ENCODE data around the gene SELENOK. TPM values are rescaled to one million over a fixed set of nuclear protein-coding genes. Genes with fewer than 3 reads are reported as not detected.

The SELENOK gene
- total and polyA plus RNA-seq, 2 of the 4 experiments (the other 2 are of a cell fraction): 35.5 to 37.1 TPM

DNA sequence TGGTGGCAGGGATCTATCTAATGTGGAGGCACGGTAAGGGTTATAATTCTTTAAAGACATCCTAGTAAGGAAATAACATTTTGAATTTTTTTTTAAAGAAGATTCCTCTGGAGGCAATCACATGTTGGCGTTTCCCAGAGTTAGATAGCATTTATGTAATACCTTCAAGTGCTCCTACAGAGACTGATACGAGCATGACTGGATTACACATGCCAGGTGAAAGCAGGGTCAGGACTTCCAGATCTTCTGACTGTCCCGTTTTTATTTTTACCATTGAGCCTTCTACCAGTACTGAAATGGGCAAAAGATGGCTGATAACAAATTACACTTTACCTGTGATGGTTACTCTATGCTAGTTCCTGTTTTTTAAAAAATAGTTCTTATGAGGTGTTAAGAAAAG lies 31.5 kb downstream of the SELENOK start:
- no peaks in the 10 kb centered on the region for H4K20me1 ChIP-seq (ENCODE audit: insufficient read depth, low read length)

More for the DNA sequence above, 31.5 kb downstream of the SELENOK start:
- H3K4me3 ChIP-seq (ENCODE audit: insufficient read depth, low read depth, low read length): no peak overlapping the region
- no peak overlapping the region for H2AFZ ChIP-seq (replicated peaks; ENCODE audit: low read length, poor library complexity)
- ATAC-seq (ENCODE audit: low read depth): no peak
- CTCF ChIA-PET: no interaction called here
- H3K9ac ChIP-seq (ENCODE audit: low read depth, low read length): no peak overlapping the region
- no peak for DNase-seq
- no peaks in the 10 kb centered on the region for H3K9me3 ChIP-seq (ENCODE audit: control insufficient read depth, insufficient read depth, low read length)
- H3K18ac ChIP-seq (ENCODE audit: low read depth, low read length): no peak overlapping the region
- no peak for TF ChIP-seq RAD21 (IDR thresholded peaks at IDR 0.05; ENCODE audit: low read length)
- H3K36me3 ChIP-seq (ENCODE audit: control insufficient read depth, insufficient read depth, low read length): peaks cover 20% of the 10 kb centered on the region
- H3K14ac ChIP-seq (replicated peaks; ENCODE audit: low read depth, low read length): no peak overlapping the region
- H3K56ac ChIP-seq (ENCODE audit: extremely low read depth, insufficient read depth, low read length): no peak overlapping the region
- no peak overlapping the region for H3K27ac ChIP-seq (ENCODE audit: insufficient read depth, low read length)
- no peaks in the 10 kb centered on the region for H3K4me1 ChIP-seq (ENCODE audit: control insufficient read depth, insufficient read depth, low read length)
- no peaks in the 10 kb centered on the region for H3K27me3 ChIP-seq (ENCODE audit: control insufficient read depth, insufficient read depth, low read length)
- BruUV-seq (replicated peaks): no TSS peak
- H2BK15ac ChIP-seq (ENCODE audit: low read depth, low read length): no peak overlapping the region
- no peak overlapping the region for H2BK5ac ChIP-seq (ENCODE audit: low read depth, low read length, poor library complexity, severe bottlenecking)
- no peak overlapping the region for H4K91ac ChIP-seq (ENCODE audit: insufficient read depth, low read depth, low read length)
- intact Hi-C loops (cut with micrococcal nuclease) (no loop called here), in situ Hi-C loops (cut with MboI; ENCODE audit: low sequenced_read_pairs) (no loop called here), dilution Hi-C loops (cut with HindIII; ENCODE audit: low sequenced_read_pairs, unreplicated experiment) (no loop called here)
- no peak overlapping the region for H3K4me2 ChIP-seq (ENCODE audit: low read depth, low read length)
- no peak overlapping the region for H2BK120ac ChIP-seq (ENCODE audit: low read depth, low read length)
- no peak overlapping the region for H2BK20ac ChIP-seq (ENCODE audit: low read depth, low read length)
- no peak overlapping the region for H3K23ac ChIP-seq (ENCODE audit: low read depth, low read length)
- no peak overlapping the region for H4K5ac ChIP-seq (ENCODE audit: low read depth, low read length)
- no peak overlapping the region for H2AK9ac ChIP-seq (replicated peaks; ENCODE audit: low read depth, low read length, poor library complexity)
- H3K79me1 ChIP-seq (ENCODE audit: low read depth in 1 of 2, low read length in 2 of 2): no peaks in the 10 kb centered on the region
- no peak overlapping the region for H4K8ac ChIP-seq (ENCODE audit: low read depth in 2 of 2, low read length in 2 of 2)
- H3K4ac ChIP-seq (ENCODE audit: low read depth, low read length): no peak overlapping the region
- POLR2A ChIA-PET (ENCODE audit: unreplicated experiment): no interaction called here
- no CpG with 5 or more reads among the region's 4 CpGs for WGBS, 2 experiments (ENCODE audit: extremely low coverage in 2 of 2, insufficient read length in 1 of 2)
- H2AK5ac ChIP-seq (ENCODE audit: low read depth, low read length): no peak overlapping the region
- H3K9me1 ChIP-seq (ENCODE audit: insufficient read depth, low read length): no peaks in the 10 kb centered on the region

Data from IMR-90 (cell line).